Endothelial cell of umbilical vein (primary cell): ENCODE results near the gene TRPM3.

Source experiments
- EZH2 ChIP-seq: IDR thresholded peaks from 2 replicates; pipeline ENCODE4 v1.6.1; 2012; ENCODE audit warnings: borderline replicate concordance, low read depth, mild to moderate bottlenecking, moderate library complexity, low read length, inconsistent platforms; ENCODE audit not compliant: severe bottlenecking
- FOS ChIP-seq: IDR thresholded peaks from 2 replicates; pipeline ENCODE4 v1.6.1; 2011; ENCODE audit warnings: mild to moderate bottlenecking, low read length, moderate library complexity, borderline replicate concordance; ENCODE audit not compliant: insufficient read depth
- GATA2 ChIP-seq: IDR thresholded peaks from 2 replicates; pipeline ENCODE4 v1.7.0; 2011; ENCODE audit warnings: low read depth, mild to moderate bottlenecking, moderate library complexity, mixed read lengths, low read length; ENCODE audit not compliant: insufficient read length, insufficient read depth
- JUN ChIP-seq: IDR thresholded peaks from 2 replicates; pipeline ENCODE4 v1.6.1; 2011; ENCODE audit warnings: borderline replicate concordance, low read depth; ENCODE audit not compliant: insufficient read length, insufficient read depth
- MYC ChIP-seq: IDR thresholded peaks from one replicate; pipeline ENCODE4 v1.6.1; 2011; ENCODE audit warnings: mild to moderate bottlenecking, low read depth, low read length
- POLR2A ChIP-seq: IDR thresholded peaks from 2 replicates; pipeline ENCODE4 v1.6.1; 2012; ENCODE audit warnings: low read depth, mild to moderate bottlenecking, control low read depth, low read length
- POLR2AphosphoS5 ChIP-seq: IDR thresholded peaks from 2 replicates; pipeline ENCODE4 v1.6.1; 2012; ENCODE audit warnings: low read depth, mild to moderate bottlenecking, control low read depth, low read length, moderate library complexity; ENCODE audit not compliant: insufficient read depth
- TF ChIP-seq, protein P1 (sequence below), 2 donors: IDR thresholded peaks; 1 replicate in 1 of 2; 2 replicates in 1 of 2; pipeline ENCODE4 v1.5.1; 2011; ENCODE audit warnings: low read length in 2 of 2, mild to moderate bottlenecking in 2 of 2, moderate library complexity in 2 of 2, control low read depth in 1 of 2, inconsistent platforms in 1 of 2, low read depth in 1 of 2; ENCODE audit not compliant: insufficient read depth in 1 of 2; ENCODE audit errors: extremely low read depth in 1 of 2
- TF ChIP-seq, protein P2 (sequence below): IDR thresholded peaks from 2 replicates; pipeline ENCODE4 v1.6.1; 2011; ENCODE audit not compliant: insufficient read depth, insufficient read length

GRCh38 chr9:70529833-70530232, 591.6 kb downstream of the TRPM3 start:
- no peak for TF ChIP-seq MYC
- no peak for TF ChIP-seq EZH2
- no peak for TF ChIP-seq POLR2A
- TF ChIP-seq, protein P1, sequence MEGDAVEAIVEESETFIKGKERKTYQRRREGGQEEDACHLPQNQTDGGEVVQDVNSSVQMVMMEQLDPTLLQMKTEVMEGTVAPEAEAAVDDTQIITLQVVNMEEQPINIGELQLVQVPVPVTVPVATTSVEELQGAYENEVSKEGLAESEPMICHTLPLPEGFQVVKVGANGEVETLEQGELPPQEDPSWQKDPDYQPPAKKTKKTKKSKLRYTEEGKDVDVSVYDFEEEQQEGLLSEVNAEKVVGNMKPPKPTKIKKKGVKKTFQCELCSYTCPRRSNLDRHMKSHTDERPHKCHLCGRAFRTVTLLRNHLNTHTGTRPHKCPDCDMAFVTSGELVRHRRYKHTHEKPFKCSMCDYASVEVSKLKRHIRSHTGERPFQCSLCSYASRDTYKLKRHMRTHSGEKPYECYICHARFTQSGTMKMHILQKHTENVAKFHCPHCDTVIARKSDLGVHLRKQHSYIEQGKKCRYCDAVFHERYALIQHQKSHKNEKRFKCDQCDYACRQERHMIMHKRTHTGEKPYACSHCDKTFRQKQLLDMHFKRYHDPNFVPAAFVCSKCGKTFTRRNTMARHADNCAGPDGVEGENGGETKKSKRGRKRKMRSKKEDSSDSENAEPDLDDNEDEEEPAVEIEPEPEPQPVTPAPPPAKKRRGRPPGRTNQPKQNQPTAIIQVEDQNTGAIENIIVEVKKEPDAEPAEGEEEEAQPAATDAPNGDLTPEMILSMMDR (IDR thresholded peaks at IDR 0.05; ENCODE audit: extremely low read depth in 1 of 2, insufficient read depth in 1 of 2, low read depth in 1 of 2, low read length in 2 of 2), result no peak
- TF ChIP-seq, protein P2, sequence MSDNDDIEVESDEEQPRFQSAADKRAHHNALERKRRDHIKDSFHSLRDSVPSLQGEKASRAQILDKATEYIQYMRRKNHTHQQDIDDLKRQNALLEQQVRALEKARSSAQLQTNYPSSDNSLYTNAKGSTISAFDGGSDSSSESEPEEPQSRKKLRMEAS, result no peak
- no peak for TF ChIP-seq POLR2AphosphoS5
- TF ChIP-seq JUN, result no peak
- no peak for TF ChIP-seq FOS
- no peak for TF ChIP-seq GATA2
